GM12878 (cell line): ENCODE results near the gene CALML5. TPM values are rescaled to one million over a fixed set of nuclear protein-coding genes. Genes with fewer than 3 reads are reported as not detected.

Experiments
- ATAC-seq: fragments of 200-7000 bp; cut with Tn5 transposase; 3 replicates; pipeline ENCODE4 v1.9.1; 2020; ENCODE audit warnings: mild to moderate bottlenecking, moderate library complexity
- BruUV-seq: library from RNA; stranded (reverse); fragments of 400-500 nt; replicated peaks from 2 replicates; lab custom pipeline; 2021; lab: Mats Ljungman, UMichigan
- CTCF ChIA-PET: fragments of 300-600 bp; sonication (Branson Sonifier 250); formaldehyde crosslinking; extraction: SDS; loops from one replicate; lab custom pipeline; 2021; ENCODE audit warnings: inconsistent platforms; lab: Yijun Ruan, JAX
- POLR2A ChIA-PET: fragments of 350-600 bp; formaldehyde crosslinking; extraction: SDS; loops from one replicate; lab custom pipeline; 2021; ENCODE audit warnings: inconsistent platforms; lab: Charles Lee
- RAD21 ChIA-PET: fragments of 300-600 bp; sonication (Branson Sonifier 250); formaldehyde crosslinking; loops from one replicate; lab custom pipeline; 2023; ENCODE audit warnings: antibody characterized with exemption; ENCODE audit not compliant: unreplicated experiment; lab: Charles Lee
- SMC1A ChIA-PET: fragments of 300-600 bp; sonication (Branson Sonifier 250); formaldehyde crosslinking; loops from one replicate; lab custom pipeline; 2023; ENCODE audit not compliant: unreplicated experiment, uncharacterized antibody; lab: Charles Lee
- DNase-seq: peaks from one replicate; pipeline ENCODE4 v3.0.0-alpha.2; 2011; ENCODE audit warnings: low read depth, low spot score
- FAIRE-seq: peaks from 3 replicates; lab custom pipeline; 2011; peaks lifted over from hg19 to GRCh38; lab: Jason Lieb, UNC
- H2AFZ ChIP-seq: 2 replicates; pipeline ENCODE4 v1.6.0; 2011; ENCODE audit warnings: low read depth, low read length, control low read depth; ENCODE audit not compliant: control insufficient read depth
- H3K27ac ChIP-seq: 2 replicates; pipeline ENCODE4 v1.5.1; 2011; ENCODE audit warnings: control low read depth; ENCODE audit not compliant: control insufficient read depth, insufficient read depth
- H3K27me3 ChIP-seq, 2 experiments: replicated peaks in 1 of 2; 2 replicates each; pipeline versions ENCODE4 v1.6.0 to v1.6.1; 2011; ENCODE audit warnings: low read length in 1 of 2; ENCODE audit not compliant: control insufficient read depth in 2 of 2, insufficient read depth in 2 of 2
- H3K36me3 ChIP-seq, 2 experiments: 2 replicates each; pipeline ENCODE4 v1.5.1; 2011; ENCODE audit warnings: low read length in 1 of 2; ENCODE audit not compliant: control insufficient read depth in 2 of 2, insufficient read depth in 2 of 2
- H3K4me1 ChIP-seq: 2 replicates; pipeline ENCODE4 v1.6.1; 2011; ENCODE audit warnings: mild to moderate bottlenecking, low read length, moderate library complexity, mixed read lengths; ENCODE audit not compliant: control insufficient read depth, insufficient read depth
- H3K4me2 ChIP-seq: 2 replicates; pipeline ENCODE4 v1.6.0; 2011; ENCODE audit warnings: control low read depth; ENCODE audit not compliant: control insufficient read depth, insufficient read depth
- H3K4me3 ChIP-seq: fragments of 200-600 bp; sonication (generic); 2 replicates; pipeline ENCODE4 v1.5.1; 2016
- H3K79me2 ChIP-seq: 2 replicates; pipeline ENCODE4 v1.6.0; 2011; ENCODE audit warnings: low read length; ENCODE audit not compliant: control insufficient read depth, insufficient read depth
- H3K9ac ChIP-seq: 2 replicates; pipeline ENCODE4 v1.8.0; 2011; ENCODE audit warnings: low read length, control low read depth, mixed read lengths; ENCODE audit not compliant: control insufficient read depth, insufficient read depth
- H3K9me3 ChIP-seq: replicated peaks from 3 replicates; pipeline ENCODE4 v1.5.1; 2011; ENCODE audit warnings: mild to moderate bottlenecking, low read length; ENCODE audit not compliant: control insufficient read depth, insufficient read depth
- H4K20me1 ChIP-seq: 2 replicates; pipeline ENCODE4 v1.6.0; 2011; ENCODE audit not compliant: control insufficient read depth, insufficient read depth
- CREB1 ChIP-seq: IDR thresholded peaks from 2 replicates; pipeline ENCODE4 v1.6.1; 2012; ENCODE audit warnings: low read depth, mild to moderate bottlenecking, inconsistent platforms
- KLF5 ChIP-seq: fragments of 450-650 bp; IDR thresholded peaks from 2 replicates; pipeline ENCODE4 v1.6.1; 2014; ENCODE audit warnings: mild to moderate bottlenecking; ENCODE audit not compliant: partially characterized antibody
- NFIC ChIP-seq: IDR thresholded peaks from 2 replicates; pipeline ENCODE4 v1.6.1; 2012; ENCODE audit warnings: low read depth, mild to moderate bottlenecking, inconsistent platforms, low read length, moderate library complexity
- NR2C1 ChIP-seq: fragments of 450-650 bp; IDR thresholded peaks from 2 replicates; pipeline ENCODE4 v1.6.1; 2017; ENCODE audit warnings: antibody characterized with exemption, mild to moderate bottlenecking, moderate library complexity
- PAX5 ChIP-seq: IDR thresholded peaks from 2 replicates; pipeline ENCODE4 v1.6.1; 2011; ENCODE audit warnings: low read depth, low read length, borderline replicate concordance
- SMAD5 ChIP-seq: IDR thresholded peaks from 2 replicates; pipeline ENCODE4 v1.6.1; 2016; ENCODE audit warnings: antibody characterized with exemption, low read depth
- WGBS: methylation state at CpG from one replicate; pipeline ENCODE4 v1.1.6; 2016; ENCODE audit warnings: low lambda C conversion rate; ENCODE audit not compliant: insufficient replicate concordance, insufficient coverage; ENCODE audit errors: missing lambda C conversion rate; 5-methylcytosine and 5-hydroxymethylcytosine counted together
- in situ Hi-C: fragments of 300-500 bp; cut with MboI; formaldehyde crosslinking; loops from 9 replicates; pipeline ENCODE4 v1.14.3; 2018; ENCODE audit warnings: mixed read lengths
- intact Hi-C: fragments of 100-400 bp; cut with micrococcal nuclease; formaldehyde crosslinking; loops from one replicate; pipeline ENCODE4 v1.14.2; 2022; ENCODE audit not compliant: unreplicated experiment
- polyA plus RNA-seq, 11 experiments: library from polyadenylated mRNA; depleted of rRNA in 4 of 11; unstranded in 6 of 11; stranded (reverse) in 5 of 11; fragments of >200 nt; fragmentation: Nextera tagmentation in 4 of 11; fragmentation: Illumina TruSeq in 1 of 11; extraction: Ambion mirVana in 4 of 11; extraction: Trizol in 1 of 11; gene quantifications; 1 replicate in 1 of 11; 2 replicates in 10 of 11; pipeline versions ENCODE4 v1.2.1 to v1.2.3, GENCODE V29; 2011 to 2016; ENCODE audit warnings: inconsistent platforms in 2 of 11, missing spikeins in 2 of 11, low read depth in 1 of 11
- total RNA-seq, 4 experiments: library from RNA; depleted of rRNA in 3 of 4; stranded (reverse); fragments of >200 nt in 3 of 4; fragmentation: Illumina TruSeq in 1 of 4; extraction: Trizol in 1 of 4; gene quantifications; 2 replicates each; pipeline versions ENCODE4 v1.2.1 to v1.2.3, GENCODE V29; 2013 to 2021
- TF ChIP-seq, protein P1 (sequence below): IDR thresholded peaks from 2 replicates; pipeline ENCODE4 v1.6.1; 2011; ENCODE audit warnings: low read depth, low read length, improper control_type of control experiment, borderline replicate concordance
- TF ChIP-seq, protein P2 (sequence below): fragments of 450-650 bp; IDR thresholded peaks from 2 replicates; pipeline ENCODE4 v1.6.1; 2017; ENCODE audit warnings: mild to moderate bottlenecking, moderate library complexity
- TF ChIP-seq, protein P3 (sequence below): fragments of 450-650 bp; IDR thresholded peaks from 2 replicates; pipeline ENCODE4 v1.6.1; 2017; ENCODE audit warnings: borderline replicate concordance

CALML5 gene
- total and polyA plus RNA-seq, 10 of the 15 experiments (the other 5 are each of a cell fraction or from before 2014, with no cell fraction given) = not detected

DNA sequence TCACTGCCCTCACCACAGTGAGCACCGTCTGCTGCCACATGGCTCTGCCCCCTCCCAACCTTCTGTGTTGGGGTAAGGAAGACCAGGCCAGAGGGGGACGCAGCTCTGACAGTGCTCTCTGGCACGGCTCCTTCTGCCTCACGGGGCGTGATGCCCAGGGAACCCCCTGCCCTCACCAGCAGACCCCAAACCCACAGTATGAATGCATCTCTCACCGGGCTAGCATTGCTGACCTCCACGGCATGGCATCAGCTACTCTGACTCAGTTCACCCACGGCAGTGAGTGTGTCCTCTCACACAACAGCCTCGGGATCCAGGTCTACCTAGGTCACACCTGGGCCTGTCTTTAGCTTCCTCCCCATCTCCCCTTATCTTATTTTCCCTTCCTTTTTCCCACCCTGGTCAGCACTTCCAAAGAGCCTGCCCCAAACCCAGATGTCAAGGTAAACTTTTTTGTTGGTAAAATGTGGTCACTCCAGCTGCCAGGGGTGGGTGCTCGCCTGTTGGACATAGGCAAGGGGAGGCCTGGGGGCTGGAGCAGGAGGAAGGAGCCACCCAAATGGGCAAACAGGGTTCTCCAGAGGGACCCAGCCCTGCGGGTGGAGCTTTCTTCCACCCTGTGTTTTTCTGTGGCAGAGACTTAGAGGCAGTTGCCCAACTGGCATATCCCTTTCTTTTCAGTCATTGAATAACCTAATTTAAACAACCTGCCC, 29.8 kb upstream of the CALML5 start:
- Histone ChIP-seq H3K9me3 (no peaks in the 10 kb centered on the region), H3K4me1 (no peaks in the 10 kb centered on the region), H4K20me1 (no peaks in the 10 kb centered on the region), H3K79me2 (no peaks in the 10 kb centered on the region)
- CTCF ChIA-PET = no interaction called here
- intact Hi-C loops (no loop called here), in situ Hi-C loops (no loop called here)
- RAD21 ChIA-PET = no interaction called here
- WGBS = 19% methylated on average over 11 of the region's 11 CpGs
- no peak for TF ChIP-seq SMAD5
- no peak for TF ChIP-seq CREB1
- TF ChIP-seq PAX5 = no peak
- TF ChIP-seq NR2C1 = no peak
- no peak for TF ChIP-seq NFIC
- TF ChIP-seq, all 136 proteins: peak for 0
- ATAC-seq = no peak
- no peak for DNase-seq
- H3K27me3 ChIP-seq = peaks cover 2 to 5% of the 10 kb centered on the region in 2 experiments; a peak in 2 of 4 replicates
- H2AFZ ChIP-seq = no peak overlapping the region
- no peak overlapping the region for H3K4me3 ChIP-seq
- no peak overlapping the region for H3K27ac ChIP-seq
- no peak overlapping the region for H3K9ac ChIP-seq
- no peaks in the 10 kb centered on the region for H3K36me3 ChIP-seq
- POLR2A ChIA-PET = no interaction called here
- SMC1A ChIA-PET = no interaction called here
- FAIRE-seq = no peak
- H3K4me2 ChIP-seq = no peak overlapping the region
- no TSS peak for BruUV-seq

DNA sequence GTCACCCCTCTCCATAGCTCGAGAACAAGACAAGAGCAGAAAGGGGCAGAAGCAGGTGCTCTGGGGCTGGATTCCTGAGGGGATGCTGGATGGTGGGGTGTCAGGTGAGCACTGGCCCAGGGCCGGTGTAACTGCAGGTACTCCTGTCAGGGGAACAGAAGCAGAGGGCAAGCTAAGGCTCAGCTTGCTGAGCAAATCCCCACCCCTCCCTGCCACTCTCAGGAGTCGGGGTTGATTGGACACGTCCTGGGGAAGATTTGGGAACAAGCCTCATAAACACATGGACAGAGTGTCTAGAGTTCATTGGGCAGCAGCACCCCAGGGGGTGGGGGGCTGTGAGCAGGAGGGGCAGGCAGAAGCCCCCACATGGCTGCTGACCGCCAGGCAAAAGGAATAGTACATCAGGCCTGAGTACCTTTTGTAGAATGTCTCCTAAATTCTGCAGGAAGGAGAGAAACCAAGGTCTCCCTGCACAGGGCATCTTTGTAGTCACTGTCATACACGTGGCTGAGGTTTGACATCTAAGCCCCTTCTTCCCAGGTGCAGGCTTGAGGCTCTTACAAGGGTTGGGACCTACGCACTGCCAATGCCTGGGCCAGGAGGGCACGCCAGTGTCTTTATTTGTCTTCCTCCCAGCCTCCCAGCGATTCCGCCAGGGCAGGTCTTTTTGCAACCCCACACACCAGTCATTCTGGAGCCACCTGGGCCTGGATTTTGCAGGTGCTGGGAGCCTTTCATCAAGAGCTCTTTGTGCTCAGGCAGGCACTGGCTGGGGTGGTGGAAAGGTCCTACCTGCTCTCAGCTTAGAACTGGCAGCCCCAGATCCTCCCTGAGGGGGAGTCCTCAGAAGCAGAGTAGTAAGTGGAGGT, 28.2 kb upstream of the CALML5 start:
- intact Hi-C loops (no loop called here), in situ Hi-C loops (no loop called here)
- Histone ChIP-seq H3K9me3 (no peaks in the 10 kb centered on the region), H3K9ac (no peak overlapping the region), H3K79me2 (no peaks in the 10 kb centered on the region), H3K27ac (no peak overlapping the region), H4K20me1 (no peaks in the 10 kb centered on the region), H2AFZ (no peak overlapping the region), H3K4me1 (no peaks in the 10 kb centered on the region), H3K36me3 (no peaks in the 10 kb centered on the region), H3K4me3 (no peak overlapping the region), H3K4me2 (no peak overlapping the region), H3K27me3 (peaks cover 5% of the 10 kb centered on the region in 2 experiments; a peak in 3 of 4 replicates)
- SMC1A ChIA-PET = no interaction called here
- no TSS peak for BruUV-seq
- RAD21 ChIA-PET = no interaction called here
- POLR2A ChIA-PET = interaction anchor here (0.7 kb wide), 1 partner anchor 17 kb away, joined by 5 read pairs; no protein-coding TSS in a partner anchor
- DNase-seq = no peak
- CTCF ChIA-PET = no interaction called here
- 28% methylated on average over 10 of the region's 10 CpGs for WGBS
- FAIRE-seq = no peak
- no peak for ATAC-seq
- TF ChIP-seq, protein P1, sequence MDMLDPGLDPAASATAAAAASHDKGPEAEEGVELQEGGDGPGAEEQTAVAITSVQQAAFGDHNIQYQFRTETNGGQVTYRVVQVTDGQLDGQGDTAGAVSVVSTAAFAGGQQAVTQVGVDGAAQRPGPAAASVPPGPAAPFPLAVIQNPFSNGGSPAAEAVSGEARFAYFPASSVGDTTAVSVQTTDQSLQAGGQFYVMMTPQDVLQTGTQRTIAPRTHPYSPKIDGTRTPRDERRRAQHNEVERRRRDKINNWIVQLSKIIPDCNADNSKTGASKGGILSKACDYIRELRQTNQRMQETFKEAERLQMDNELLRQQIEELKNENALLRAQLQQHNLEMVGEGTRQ = no peak
- TF ChIP-seq, protein P2, sequence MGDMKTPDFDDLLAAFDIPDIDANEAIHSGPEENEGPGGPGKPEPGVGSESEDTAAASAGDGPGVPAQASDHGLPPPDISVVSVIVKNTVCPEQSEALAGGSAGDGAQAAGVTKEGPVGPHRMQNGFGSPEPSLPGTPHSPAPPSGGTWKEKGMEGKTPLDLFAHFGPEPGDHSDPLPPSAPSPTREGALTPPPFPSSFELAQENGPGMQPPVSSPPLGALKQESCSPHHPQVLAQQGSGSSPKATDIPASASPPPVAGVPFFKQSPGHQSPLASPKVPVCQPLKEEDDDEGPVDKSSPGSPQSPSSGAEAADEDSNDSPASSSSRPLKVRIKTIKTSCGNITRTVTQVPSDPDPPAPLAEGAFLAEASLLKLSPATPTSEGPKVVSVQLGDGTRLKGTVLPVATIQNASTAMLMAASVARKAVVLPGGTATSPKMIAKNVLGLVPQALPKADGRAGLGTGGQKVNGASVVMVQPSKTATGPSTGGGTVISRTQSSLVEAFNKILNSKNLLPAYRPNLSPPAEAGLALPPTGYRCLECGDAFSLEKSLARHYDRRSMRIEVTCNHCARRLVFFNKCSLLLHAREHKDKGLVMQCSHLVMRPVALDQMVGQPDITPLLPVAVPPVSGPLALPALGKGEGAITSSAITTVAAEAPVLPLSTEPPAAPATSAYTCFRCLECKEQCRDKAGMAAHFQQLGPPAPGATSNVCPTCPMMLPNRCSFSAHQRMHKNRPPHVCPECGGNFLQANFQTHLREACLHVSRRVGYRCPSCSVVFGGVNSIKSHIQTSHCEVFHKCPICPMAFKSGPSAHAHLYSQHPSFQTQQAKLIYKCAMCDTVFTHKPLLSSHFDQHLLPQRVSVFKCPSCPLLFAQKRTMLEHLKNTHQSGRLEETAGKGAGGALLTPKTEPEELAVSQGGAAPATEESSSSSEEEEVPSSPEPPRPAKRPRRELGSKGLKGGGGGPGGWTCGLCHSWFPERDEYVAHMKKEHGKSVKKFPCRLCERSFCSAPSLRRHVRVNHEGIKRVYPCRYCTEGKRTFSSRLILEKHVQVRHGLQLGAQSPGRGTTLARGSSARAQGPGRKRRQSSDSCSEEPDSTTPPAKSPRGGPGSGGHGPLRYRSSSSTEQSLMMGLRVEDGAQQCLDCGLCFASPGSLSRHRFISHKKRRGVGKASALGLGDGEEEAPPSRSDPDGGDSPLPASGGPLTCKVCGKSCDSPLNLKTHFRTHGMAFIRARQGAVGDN = no peak
- TF ChIP-seq, protein P3, sequence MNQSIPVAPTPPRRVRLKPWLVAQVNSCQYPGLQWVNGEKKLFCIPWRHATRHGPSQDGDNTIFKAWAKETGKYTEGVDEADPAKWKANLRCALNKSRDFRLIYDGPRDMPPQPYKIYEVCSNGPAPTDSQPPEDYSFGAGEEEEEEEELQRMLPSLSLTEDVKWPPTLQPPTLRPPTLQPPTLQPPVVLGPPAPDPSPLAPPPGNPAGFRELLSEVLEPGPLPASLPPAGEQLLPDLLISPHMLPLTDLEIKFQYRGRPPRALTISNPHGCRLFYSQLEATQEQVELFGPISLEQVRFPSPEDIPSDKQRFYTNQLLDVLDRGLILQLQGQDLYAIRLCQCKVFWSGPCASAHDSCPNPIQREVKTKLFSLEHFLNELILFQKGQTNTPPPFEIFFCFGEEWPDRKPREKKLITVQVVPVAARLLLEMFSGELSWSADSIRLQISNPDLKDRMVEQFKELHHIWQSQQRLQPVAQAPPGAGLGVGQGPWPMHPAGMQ = no peak
- TF ChIP-seq KLF5 = no peak
